CD4-positive, alpha-beta T cell (primary cell): ENCODE measurements around the gene GCSH. TPM values are rescaled to one million over a fixed set of nuclear protein-coding genes. Genes with fewer than 3 reads are reported as not detected.

Experiments used
- ATAC-seq: fragments of 200-7000 bp; cut with Tn5 transposase; one replicate; pipeline ENCODE4 v1.10.0; 2022; ENCODE audit warnings: mild to moderate bottlenecking; ENCODE audit not compliant: poor library complexity
- CTCF ChIA-PET: fragments of 350-600 bp; sonication (Branson Sonifier 250); formaldehyde crosslinking; loops from one replicate; lab custom pipeline; 2021; ENCODE audit warnings: antibody characterized with exemption, inconsistent platforms; lab: Charles Lee
- POLR2A ChIA-PET: fragments of 350-600 bp; sonication (Branson Sonifier 250); formaldehyde crosslinking; loops from one replicate; lab custom pipeline; 2021; ENCODE audit warnings: antibody characterized with exemption, inconsistent platforms; lab: Charles Lee
- DNase-seq, 14 experiments: peaks; one replicate each; pipeline ENCODE4 v3.0.0-alpha.2; 2013 to 2020; ENCODE audit warnings: mixed read lengths in 2 of 14
- H3K27ac ChIP-seq, 2 donors: one replicate each; pipeline versions ENCODE4 v1.5.1 to v1.7.0; 2013; ENCODE audit warnings: low read length in 2 of 2, low read depth in 1 of 2, mild to moderate bottlenecking in 1 of 2
- H3K27me3 ChIP-seq, 2 experiments: 1 replicate in 1 of 2; 2 replicates in 1 of 2; pipeline versions ENCODE4 v1.6.1 to v1.7.0; 2013; ENCODE audit warnings: low read length in 2 of 2, control low read depth in 1 of 2, mild to moderate bottlenecking in 1 of 2, moderate library complexity in 1 of 2; ENCODE audit not compliant: insufficient read depth in 2 of 2, control insufficient read depth in 1 of 2
- H3K36me3 ChIP-seq: one replicate; pipeline ENCODE4 v1.6.1; 2013; ENCODE audit warnings: low read length, control low read depth; ENCODE audit not compliant: insufficient read depth
- H3K4me1 ChIP-seq: one replicate; pipeline ENCODE4 v1.6.1; 2013; ENCODE audit warnings: low read length, control low read depth; ENCODE audit not compliant: insufficient read depth
- H3K4me3 ChIP-seq: one replicate; pipeline ENCODE4 v1.5.1; 2013; ENCODE audit warnings: mild to moderate bottlenecking, low read length, moderate library complexity
- H3K9me3 ChIP-seq, 2 experiments: 1 replicate in 1 of 2; 2 replicates in 1 of 2; pipeline versions ENCODE4 v1.6.1 to v1.7.0; 2013; ENCODE audit warnings: low read length in 2 of 2, mild to moderate bottlenecking in 2 of 2, control low read depth in 1 of 2, moderate library complexity in 1 of 2; ENCODE audit not compliant: control insufficient read depth in 1 of 2, insufficient read depth in 1 of 2
- H3K27ac Mint-ChIP-seq: one replicate; pipeline ENCODE4 v1.8.0; 2020; ENCODE audit warnings: mixed read lengths
- H3K27me3 Mint-ChIP-seq: one replicate; pipeline ENCODE4 v1.8.0; 2021; ENCODE audit warnings: mixed read lengths
- H3K36me3 Mint-ChIP-seq: one replicate; pipeline ENCODE4 v1.8.0; 2021; ENCODE audit warnings: low read depth, mixed read lengths
- H3K4me1 Mint-ChIP-seq: one replicate; pipeline ENCODE4 v1.8.0; 2021; ENCODE audit warnings: low read depth, mixed read lengths
- H3K4me3 Mint-ChIP-seq: one replicate; pipeline ENCODE4 v1.8.0; 2020; ENCODE audit warnings: mild to moderate bottlenecking, mixed read lengths
- H3K9me3 Mint-ChIP-seq: one replicate; pipeline ENCODE4 v1.8.0; 2020; ENCODE audit warnings: mixed read lengths
- CTCF ChIP-seq: fragments of 200-600 bp; IDR thresholded peaks from one replicate; pipeline ENCODE4 v1.8.0; 2022; ENCODE audit warnings: antibody characterized with exemption, mild to moderate bottlenecking
- intact Hi-C, 2 experiments: fragments of 100-400 bp; cut with DNase I in 1 of 2; cut with micrococcal nuclease in 1 of 2; formaldehyde crosslinking; loops; one replicate each; pipeline versions ENCODE4 v1.15.1 to v1.9.0; 2023 to 2025; cut with DNase I, micrococcal nuclease
- total RNA-seq, 174 experiments: library from RNA in 2 of 174; stranded (reverse) in 2 of 174; gene quantifications; one replicate each; pipeline ENCODE4 v1.2.3 and lab custom pipeline; 2021 to 2026

Gene GCSH
- total RNA-seq, 2 experiments from 2014 or later, result 2.3 to 3.2 TPM

- Histone ChIP-seq H3K4me1 (no peaks in the 10 kb centered on the region), H3K27ac (no peak overlapping the region), H3K4me3 (no peak overlapping the region), H3K9me3 (no peaks in the 10 kb centered on the region), H3K36me3 (no peaks in the 10 kb centered on the region), H3K27me3 (no peaks in the 10 kb centered on the region)
- H3K27ac Mint-ChIP-seq, result no peak overlapping the region
- no peaks in the 10 kb centered on the region for H3K4me1 Mint-ChIP-seq
- H3K27me3 Mint-ChIP-seq, result no peaks in the 10 kb centered on the region
- intact Hi-C loops, result no loop called here
- ChIA-PET CTCF (no interaction called here), POLR2A (no interaction called here)
- TF ChIP-seq CTCF, result no peak
- ATAC-seq (no peak), DNase-seq (no peak)
- H3K36me3 Mint-ChIP-seq, result no peaks in the 10 kb centered on the region
- no peaks in the 10 kb centered on the region for H3K9me3 Mint-ChIP-seq
- H3K4me3 Mint-ChIP-seq, result no peak overlapping the region
Observed at GRCh38 chr16:81136390-81137335, 40.5 kb upstream of the GCSH start.

- Mint-ChIP-seq H3K27ac (no peak overlapping the region), H3K4me3 (no peak overlapping the region), H3K36me3 (no peaks in the 10 kb centered on the region), H3K9me3 (no peaks in the 10 kb centered on the region), H3K4me1 (no peaks in the 10 kb centered on the region), H3K27me3 (no peaks in the 10 kb centered on the region)
- DNase-seq, result no peak
- no peak overlapping the region for H3K27ac ChIP-seq
- H3K4me1 ChIP-seq, result no peaks in the 10 kb centered on the region
- no peak for TF ChIP-seq CTCF
- H3K4me3 ChIP-seq, result no peak overlapping the region
- intact Hi-C loops, result no loop called here
- POLR2A ChIA-PET, result no interaction called here
- ATAC-seq, result no peak
- H3K36me3 ChIP-seq, result no peaks in the 10 kb centered on the region
- CTCF ChIA-PET, result no interaction called here
- no peaks in the 10 kb centered on the region for H3K27me3 ChIP-seq
- H3K9me3 ChIP-seq, result no peaks in the 10 kb centered on the region
Observed at GRCh38 chr16:81130126-81130525, 33.9 kb upstream of the GCSH start.

GRCh38 chr16:81128726-81129524, 32.7 kb upstream of the GCSH start:
- no peak overlapping the region for H3K27ac ChIP-seq
- H3K36me3 ChIP-seq, result no peaks in the 10 kb centered on the region
- no peaks in the 10 kb centered on the region for H3K9me3 ChIP-seq
- no peak for TF ChIP-seq CTCF
- no peak overlapping the region for H3K4me3 ChIP-seq
- no peaks in the 10 kb centered on the region for H3K4me1 ChIP-seq
- Mint-ChIP-seq H3K9me3 (no peaks in the 10 kb centered on the region), H3K27ac (no peak overlapping the region), H3K4me1 (no peaks in the 10 kb centered on the region), H3K27me3 (no peaks in the 10 kb centered on the region), H3K36me3 (no peaks in the 10 kb centered on the region), H3K4me3 (no peak overlapping the region)
- intact Hi-C loops, result no loop called here
- CTCF ChIA-PET, result no interaction called here
- H3K27me3 ChIP-seq, result no peaks in the 10 kb centered on the region
- DNase-seq (no peak), ATAC-seq (no peak)
- POLR2A ChIA-PET, result no interaction called here
